Fibroblast of mammary gland (primary cell): ENCODE measurements around the gene ETV3.
A peak's percentile ranks its signal among the peaks of the same experiment; 100 is the strongest.

Experiments
- DNase-seq: peaks from one replicate; pipeline ENCODE4 v3.0.0-alpha.2; 2010; ENCODE audit warnings: low read depth
- H3K4me3 ChIP-seq: 2 replicates; pipeline ENCODE4 v1.5.1; 2011; ENCODE audit warnings: low read depth, mild to moderate bottlenecking, low read length, moderate library complexity; ENCODE audit not compliant: control insufficient read depth
- TF ChIP-seq, protein P1 (sequence below): conservative IDR thresholded peaks from 2 replicates; pipeline ENCODE4 v1.5.1; 2011; ENCODE audit warnings: low read depth, low read length, inconsistent platforms; ENCODE audit not compliant: control insufficient read depth, insufficient read depth

The ETV3 gene

GRCh38 chr1:157090771-157091170, 47.4 kb downstream of the ETV3 start:
- no peak overlapping the region for H3K4me3 ChIP-seq
- TF ChIP-seq, protein P1, sequence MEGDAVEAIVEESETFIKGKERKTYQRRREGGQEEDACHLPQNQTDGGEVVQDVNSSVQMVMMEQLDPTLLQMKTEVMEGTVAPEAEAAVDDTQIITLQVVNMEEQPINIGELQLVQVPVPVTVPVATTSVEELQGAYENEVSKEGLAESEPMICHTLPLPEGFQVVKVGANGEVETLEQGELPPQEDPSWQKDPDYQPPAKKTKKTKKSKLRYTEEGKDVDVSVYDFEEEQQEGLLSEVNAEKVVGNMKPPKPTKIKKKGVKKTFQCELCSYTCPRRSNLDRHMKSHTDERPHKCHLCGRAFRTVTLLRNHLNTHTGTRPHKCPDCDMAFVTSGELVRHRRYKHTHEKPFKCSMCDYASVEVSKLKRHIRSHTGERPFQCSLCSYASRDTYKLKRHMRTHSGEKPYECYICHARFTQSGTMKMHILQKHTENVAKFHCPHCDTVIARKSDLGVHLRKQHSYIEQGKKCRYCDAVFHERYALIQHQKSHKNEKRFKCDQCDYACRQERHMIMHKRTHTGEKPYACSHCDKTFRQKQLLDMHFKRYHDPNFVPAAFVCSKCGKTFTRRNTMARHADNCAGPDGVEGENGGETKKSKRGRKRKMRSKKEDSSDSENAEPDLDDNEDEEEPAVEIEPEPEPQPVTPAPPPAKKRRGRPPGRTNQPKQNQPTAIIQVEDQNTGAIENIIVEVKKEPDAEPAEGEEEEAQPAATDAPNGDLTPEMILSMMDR = no peak
- DNase-seq = no peak

DNA sequence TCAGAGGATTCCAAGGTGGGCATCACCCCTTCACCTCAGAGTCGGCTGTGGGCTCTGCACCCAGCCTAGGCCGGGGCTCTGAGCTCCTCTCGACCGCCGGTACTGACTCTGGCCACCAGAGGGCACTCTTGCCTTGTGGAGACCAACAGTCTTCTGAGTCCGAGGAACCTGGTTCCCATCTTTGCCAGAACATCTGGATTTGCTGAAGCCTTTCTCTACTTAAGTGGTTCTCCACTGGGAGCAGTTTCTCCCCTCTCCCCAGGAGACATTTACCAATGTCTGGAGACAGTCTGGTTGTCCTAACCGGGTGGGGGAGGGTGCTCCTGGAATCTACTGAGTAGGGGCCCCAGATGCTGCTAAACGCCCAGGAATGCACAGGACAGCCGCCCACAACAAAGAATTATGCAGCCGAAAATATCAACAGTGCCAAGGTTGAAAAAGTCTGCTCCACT, 48.0 kb downstream of the ETV3 start:
- DNase-seq = peak; percentile 91
- H3K4me3 ChIP-seq = no peak overlapping the region
- TF ChIP-seq, protein P1 = peak; percentile 90

DNA sequence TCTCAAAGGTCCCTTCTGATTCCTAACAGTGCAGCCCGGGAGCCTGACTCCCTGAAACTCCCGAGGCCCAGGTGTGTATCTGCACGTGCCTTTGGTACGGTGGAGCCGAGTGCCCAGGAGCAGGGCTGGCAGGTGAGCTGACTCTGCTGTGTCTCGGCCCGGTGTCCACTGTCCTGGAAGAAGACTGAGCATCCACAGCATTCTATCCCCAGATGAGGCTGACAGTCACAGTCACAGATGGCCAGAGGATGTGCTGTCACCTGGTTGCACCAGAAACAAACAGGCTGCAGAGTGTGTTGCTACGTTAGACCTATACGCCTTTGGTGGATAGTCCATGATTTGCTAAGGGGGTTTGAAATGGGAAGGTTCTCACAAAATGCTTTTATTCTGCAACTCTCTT, 48.4 kb downstream of the ETV3 start:
- no peak overlapping the region for H3K4me3 ChIP-seq

DNA sequence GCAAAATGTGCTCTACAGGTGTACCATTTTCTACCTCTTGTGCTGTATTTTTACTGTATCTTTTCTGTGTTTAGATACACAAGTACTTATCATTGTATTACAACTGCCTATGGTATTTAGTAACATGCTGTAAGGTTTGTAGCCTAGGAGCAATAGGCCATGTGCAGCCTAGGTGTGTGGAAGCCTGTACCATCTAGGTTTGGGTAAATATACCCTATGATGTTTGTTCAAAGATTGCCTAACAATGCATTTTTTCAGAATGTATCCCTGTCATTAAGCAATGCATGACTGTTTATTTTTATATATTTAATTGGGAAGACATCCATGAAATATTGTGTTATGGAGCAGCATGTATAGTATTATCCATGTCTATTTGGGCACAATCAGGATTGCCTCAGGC, 49.6 kb downstream of the ETV3 start:
- no peak overlapping the region for H3K4me3 ChIP-seq
- no peak for DNase-seq
- TF ChIP-seq, protein P1 = no peak

More for the DNA sequence above, 48.4 kb downstream of the ETV3 start:
- TF ChIP-seq, protein P1 = no peak
- no peak for DNase-seq

GRCh38 chr1:157087030-157087429, 51.2 kb downstream of the ETV3 start:
- TF ChIP-seq, protein P1 = no peak
- DNase-seq = no peak
- H3K4me3 ChIP-seq = no peak overlapping the region

GRCh38 chr1:157086299-157086698, 51.9 kb downstream of the ETV3 start:
- TF ChIP-seq, protein P1 = no peak
- DNase-seq = no peak
- H3K4me3 ChIP-seq = no peak overlapping the region

DNA sequence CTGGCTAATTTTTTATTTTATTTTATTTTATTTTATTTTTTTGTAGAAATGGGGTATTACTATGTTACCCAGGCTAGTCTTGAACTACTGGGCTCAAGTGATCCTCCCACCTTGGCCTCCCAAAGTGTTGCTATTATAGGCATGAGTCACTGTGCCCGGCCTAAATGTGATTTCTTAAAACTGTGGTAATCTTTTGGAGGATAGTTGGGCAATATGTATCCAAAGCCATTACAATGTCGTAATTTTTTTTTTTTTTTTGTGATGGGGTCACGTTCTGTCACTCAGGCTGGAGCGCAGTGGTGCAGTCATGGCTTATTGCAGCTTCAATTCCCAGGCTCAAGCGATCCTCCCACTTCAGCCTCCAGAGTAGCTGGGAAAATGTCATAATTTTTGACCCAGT, 52.8 kb downstream of the ETV3 start:
- no peak overlapping the region for H3K4me3 ChIP-seq
- peak; percentile 25 for DNase-seq
- TF ChIP-seq, protein P1 = no peak
